SK-N-SH (cell line): ENCODE data around the gene EEF1AKMT1.

Experiments
- CHD2 ChIP-seq: fragments of 150-350 bp; IDR thresholded peaks from 2 replicates; pipeline ENCODE4 v1.6.1; 2018; ENCODE audit warnings: low read length; ENCODE audit not compliant: partially characterized antibody
- CTCF ChIP-seq: fragments of 200-600 bp; sonication (generic); IDR thresholded peaks from 2 replicates; pipeline ENCODE4 v1.6.1; 2017; ENCODE audit warnings: antibody characterized with exemption, mild to moderate bottlenecking, moderate library complexity
- EP300 ChIP-seq, 2 experiments: IDR thresholded peaks; 2 replicates each; pipeline versions ENCODE4 v1.4.0 to v1.6.1; 2012; ENCODE audit warnings: borderline replicate concordance in 1 of 2, low read depth in 1 of 2, low read length in 1 of 2
- EZH2phosphoT487 ChIP-seq: fragments of 200-600 bp; sonication (generic); IDR thresholded peaks from 2 replicates; pipeline ENCODE4 v1.6.1; 2017; ENCODE audit warnings: low read depth, mixed run types, mild to moderate bottlenecking, antibody characterized with exemption, moderate library complexity, borderline replicate concordance
- GABPA ChIP-seq: IDR thresholded peaks from 2 replicates; pipeline ENCODE4 v1.4.0; 2012; ENCODE audit warnings: low read depth, mild to moderate bottlenecking
- MAX ChIP-seq: IDR thresholded peaks from 2 replicates; pipeline ENCODE4 v1.4.0; 2012; ENCODE audit warnings: low read depth
- POLR2AphosphoS5 ChIP-seq: IDR thresholded peaks from 2 replicates; pipeline ENCODE4 v1.6.1; 2012; ENCODE audit warnings: low read depth, low read length
- RAD21 ChIP-seq: IDR thresholded peaks from 2 replicates; pipeline ENCODE4 v1.6.1; 2012; ENCODE audit warnings: mild to moderate bottlenecking, low read length
- RCOR1 ChIP-seq: fragments of 150-350 bp; IDR thresholded peaks from 2 replicates; pipeline ENCODE4 v1.6.1; 2017; ENCODE audit warnings: antibody characterized with exemption, low read length
- REST ChIP-seq: IDR thresholded peaks from 2 replicates; pipeline ENCODE4 v1.6.1; 2012; ENCODE audit warnings: mild to moderate bottlenecking, low read depth, low read length, moderate library complexity
- TCF12 ChIP-seq: IDR thresholded peaks from 2 replicates; pipeline ENCODE4 v1.4.0; 2012
- YY1 ChIP-seq: IDR thresholded peaks from 2 replicates; pipeline ENCODE4 v1.4.0; 2012; ENCODE audit warnings: low read depth, mild to moderate bottlenecking

GRCh38 chr13:20740021-20740420 is 33.7 kb downstream of the EEF1AKMT1 start:
- TF ChIP-seq RAD21 = no peak
- TF ChIP-seq POLR2AphosphoS5 = no peak
- TF ChIP-seq CTCF = no peak
- TF ChIP-seq MAX = no peak
- no peak for TF ChIP-seq CHD2
- no peak for TF ChIP-seq RCOR1
- TF ChIP-seq YY1 = no peak
- no peak for TF ChIP-seq TCF12
- no peak for TF ChIP-seq EZH2phosphoT487
- TF ChIP-seq REST = no peak
- no peak for TF ChIP-seq EP300 (IDR thresholded peaks at IDR 0.05; ENCODE audit: borderline replicate concordance in 1 of 2, low read depth in 1 of 2, low read length in 1 of 2)
- no peak for TF ChIP-seq GABPA
